ENCODE results near the gene ITPRIP.

Gene ITPRIP

GRCh38 chr10:104353325-104354048, 15.2 kb upstream of the ITPRIP start, which contains the start of gene CFAP58:
Gene CFAP58 (plus strand): TSS chr10:104353833. CDS start chr10:104353898, 65 bp downstream.
- peak; percentile 86 for ATAC-seq (ENCODE audit: low read depth)
- Histone ChIP-seq H3K27me3 (ENCODE audit: insufficient read depth, poor library complexity, severe bottlenecking) (no peaks in the 10 kb centered on the region), H3K9me3 (ENCODE audit: severe bottlenecking) (no peaks in the 10 kb centered on the region), H3K36me3 (ENCODE audit: low read depth) (no peaks in the 10 kb centered on the region), H3K27ac (ENCODE audit: poor library complexity, severe bottlenecking) (no peak within 1 kb of the TSS), H3K4me1 (ENCODE audit: insufficient read depth, poor library complexity, severe bottlenecking) (peaks cover 23% of the 10 kb centered on the region), H3K4me3 (ENCODE audit: severe bottlenecking) (peak within 1 kb of the TSS; percentile 37)
- DNase-seq (ENCODE audit: low spot score), result peak; percentile 87
- TF ChIP-seq CTCF (IDR thresholded peaks at IDR 0.05; ENCODE audit: poor library complexity, severe bottlenecking), result peak; percentile 85

GRCh38 chr10:104351919-104352318, 13.7 kb upstream of the ITPRIP start:
- no peak overlapping the region for H3K27ac ChIP-seq (ENCODE audit: poor library complexity, severe bottlenecking)
- ATAC-seq (ENCODE audit: low read depth), result no peak
- no peak overlapping the region for H3K4me3 ChIP-seq (ENCODE audit: severe bottlenecking)
- peaks cover 23% of the 10 kb centered on the region for H3K4me1 ChIP-seq (ENCODE audit: insufficient read depth, poor library complexity, severe bottlenecking)
- no peak for DNase-seq (ENCODE audit: low spot score)
- H3K36me3 ChIP-seq (ENCODE audit: low read depth), result no peaks in the 10 kb centered on the region
- H3K27me3 ChIP-seq (ENCODE audit: insufficient read depth, poor library complexity, severe bottlenecking), result no peaks in the 10 kb centered on the region
- no peaks in the 10 kb centered on the region for H3K9me3 ChIP-seq (ENCODE audit: severe bottlenecking)
- no peak for TF ChIP-seq CTCF (IDR thresholded peaks at IDR 0.05; ENCODE audit: poor library complexity, severe bottlenecking)

GRCh38 chr10:104351061-104351702, 12.9 kb upstream of the ITPRIP start:
- TF ChIP-seq CTCF (IDR thresholded peaks at IDR 0.05; ENCODE audit: poor library complexity, severe bottlenecking), result no peak
- Histone ChIP-seq H3K9me3 (ENCODE audit: severe bottlenecking) (no peaks in the 10 kb centered on the region), H3K4me3 (ENCODE audit: severe bottlenecking) (no peak overlapping the region), H3K27me3 (ENCODE audit: insufficient read depth, poor library complexity, severe bottlenecking) (no peaks in the 10 kb centered on the region), H3K4me1 (ENCODE audit: insufficient read depth, poor library complexity, severe bottlenecking) (peaks cover 23% of the 10 kb centered on the region), H3K27ac (ENCODE audit: poor library complexity, severe bottlenecking) (no peak overlapping the region), H3K36me3 (ENCODE audit: low read depth) (no peaks in the 10 kb centered on the region)
- DNase-seq (ENCODE audit: low spot score), result no peak
- ATAC-seq (ENCODE audit: low read depth), result no peak

- Histone ChIP-seq H3K4me1 (ENCODE audit: insufficient read depth, poor library complexity, severe bottlenecking) (peaks cover 23% of the 10 kb centered on the region), H3K27me3 (ENCODE audit: insufficient read depth, poor library complexity, severe bottlenecking) (no peaks in the 10 kb centered on the region), H3K27ac (ENCODE audit: poor library complexity, severe bottlenecking) (peak overlapping the region; percentile 66), H3K4me3 (ENCODE audit: severe bottlenecking) (no peak overlapping the region), H3K9me3 (ENCODE audit: severe bottlenecking) (no peaks in the 10 kb centered on the region), H3K36me3 (ENCODE audit: low read depth) (no peaks in the 10 kb centered on the region)
- ATAC-seq (ENCODE audit: low read depth), result peak; percentile 64
- DNase-seq (ENCODE audit: low spot score), result no peak
- peak; percentile 87 for TF ChIP-seq CTCF (IDR thresholded peaks at IDR 0.05; ENCODE audit: poor library complexity, severe bottlenecking)
These were observed 11.9 kb upstream of the ITPRIP start for GRCh38 chr10:104350127-104350635.

All from RWPE2 (cell line).